ENCODE results near the gene SLC50A1. TPM values are rescaled to one million over a fixed set of nuclear protein-coding genes. Genes with fewer than 3 reads are reported as not detected.

Gene SLC50A1
- total RNA-seq, 1 donor from 2014 or later, result 26.6 TPM

DNA sequence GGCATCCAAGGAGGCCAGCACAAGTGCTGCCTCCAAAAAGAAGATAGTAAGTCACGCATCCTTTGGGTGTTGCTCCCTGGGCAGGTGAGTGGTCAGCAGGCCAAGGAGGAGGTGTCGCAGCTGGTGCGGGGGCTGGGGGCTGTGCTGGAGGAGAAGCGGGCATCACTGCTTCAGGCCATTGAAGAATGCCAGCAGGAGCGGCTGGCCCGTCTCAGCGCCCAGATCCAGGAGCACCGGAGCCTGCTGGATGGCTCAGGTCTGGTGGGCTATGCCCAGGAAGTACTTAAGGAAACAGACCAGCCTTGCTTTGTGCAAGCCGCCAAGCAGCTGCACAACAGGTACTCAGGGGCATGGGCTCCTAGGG lies 42.2 kb downstream of the SLC50A1 start:
- peaks cover 10% of the 10 kb centered on the region for H3K36me3 ChIP-seq (ENCODE audit: control insufficient read depth, insufficient read depth, low read length)
- DNase-seq (ENCODE audit: low read depth), result no peak
- TF ChIP-seq, protein P1, sequence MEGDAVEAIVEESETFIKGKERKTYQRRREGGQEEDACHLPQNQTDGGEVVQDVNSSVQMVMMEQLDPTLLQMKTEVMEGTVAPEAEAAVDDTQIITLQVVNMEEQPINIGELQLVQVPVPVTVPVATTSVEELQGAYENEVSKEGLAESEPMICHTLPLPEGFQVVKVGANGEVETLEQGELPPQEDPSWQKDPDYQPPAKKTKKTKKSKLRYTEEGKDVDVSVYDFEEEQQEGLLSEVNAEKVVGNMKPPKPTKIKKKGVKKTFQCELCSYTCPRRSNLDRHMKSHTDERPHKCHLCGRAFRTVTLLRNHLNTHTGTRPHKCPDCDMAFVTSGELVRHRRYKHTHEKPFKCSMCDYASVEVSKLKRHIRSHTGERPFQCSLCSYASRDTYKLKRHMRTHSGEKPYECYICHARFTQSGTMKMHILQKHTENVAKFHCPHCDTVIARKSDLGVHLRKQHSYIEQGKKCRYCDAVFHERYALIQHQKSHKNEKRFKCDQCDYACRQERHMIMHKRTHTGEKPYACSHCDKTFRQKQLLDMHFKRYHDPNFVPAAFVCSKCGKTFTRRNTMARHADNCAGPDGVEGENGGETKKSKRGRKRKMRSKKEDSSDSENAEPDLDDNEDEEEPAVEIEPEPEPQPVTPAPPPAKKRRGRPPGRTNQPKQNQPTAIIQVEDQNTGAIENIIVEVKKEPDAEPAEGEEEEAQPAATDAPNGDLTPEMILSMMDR (IDR thresholded peaks at IDR 0.05; ENCODE audit: insufficient read depth, low read length, poor library complexity, severe bottlenecking), result no peak
- H3K27me3 ChIP-seq (ENCODE audit: control insufficient read depth, insufficient read depth, low read length), result no peaks in the 10 kb centered on the region
- H3K4me3 ChIP-seq (ENCODE audit: low read depth, low read length), result no peak overlapping the region

DNA sequence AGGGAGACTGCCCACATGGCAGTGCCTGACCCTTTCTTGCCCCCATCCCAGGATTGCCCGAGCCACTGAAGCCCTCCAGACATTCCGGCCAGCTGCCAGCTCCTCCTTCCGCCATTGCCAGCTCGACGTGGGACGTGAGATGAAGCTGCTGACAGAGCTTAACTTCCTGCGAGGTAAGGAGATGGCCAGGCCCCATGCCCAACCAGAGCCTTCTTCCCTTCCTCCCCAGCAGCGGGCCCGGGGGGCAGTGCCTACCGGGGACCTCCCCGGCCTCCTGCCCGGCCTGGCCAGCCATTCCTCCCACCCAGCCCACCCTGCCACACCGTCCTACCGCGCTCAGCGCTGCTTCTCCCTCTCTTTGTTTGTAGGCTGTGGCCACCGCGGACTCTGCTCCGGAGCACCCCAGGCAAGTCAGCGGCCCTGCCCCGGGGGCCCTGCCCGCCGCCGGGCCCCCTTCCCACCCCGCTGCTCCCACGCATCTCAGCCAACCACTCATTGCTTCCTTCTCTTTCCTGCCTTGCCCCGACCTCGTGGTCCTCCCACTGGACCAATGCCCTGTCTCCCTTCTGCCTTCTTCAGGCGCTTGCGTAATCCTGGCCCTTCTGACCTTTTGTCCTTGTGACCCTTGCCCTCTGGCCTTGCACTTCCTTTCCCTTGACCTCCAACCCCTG lies 42.9 kb downstream of the SLC50A1 start:
- no peak for DNase-seq (ENCODE audit: low read depth)
- Histone ChIP-seq H3K4me3 (ENCODE audit: low read depth, low read length) (no peak overlapping the region), H3K36me3 (ENCODE audit: control insufficient read depth, insufficient read depth, low read length) (peaks cover 10% of the 10 kb centered on the region), H3K27me3 (ENCODE audit: control insufficient read depth, insufficient read depth, low read length) (no peaks in the 10 kb centered on the region)
- TF ChIP-seq, protein P1 (IDR thresholded peaks at IDR 0.05; ENCODE audit: insufficient read depth, low read length, poor library complexity, severe bottlenecking), result no peak

DNA sequence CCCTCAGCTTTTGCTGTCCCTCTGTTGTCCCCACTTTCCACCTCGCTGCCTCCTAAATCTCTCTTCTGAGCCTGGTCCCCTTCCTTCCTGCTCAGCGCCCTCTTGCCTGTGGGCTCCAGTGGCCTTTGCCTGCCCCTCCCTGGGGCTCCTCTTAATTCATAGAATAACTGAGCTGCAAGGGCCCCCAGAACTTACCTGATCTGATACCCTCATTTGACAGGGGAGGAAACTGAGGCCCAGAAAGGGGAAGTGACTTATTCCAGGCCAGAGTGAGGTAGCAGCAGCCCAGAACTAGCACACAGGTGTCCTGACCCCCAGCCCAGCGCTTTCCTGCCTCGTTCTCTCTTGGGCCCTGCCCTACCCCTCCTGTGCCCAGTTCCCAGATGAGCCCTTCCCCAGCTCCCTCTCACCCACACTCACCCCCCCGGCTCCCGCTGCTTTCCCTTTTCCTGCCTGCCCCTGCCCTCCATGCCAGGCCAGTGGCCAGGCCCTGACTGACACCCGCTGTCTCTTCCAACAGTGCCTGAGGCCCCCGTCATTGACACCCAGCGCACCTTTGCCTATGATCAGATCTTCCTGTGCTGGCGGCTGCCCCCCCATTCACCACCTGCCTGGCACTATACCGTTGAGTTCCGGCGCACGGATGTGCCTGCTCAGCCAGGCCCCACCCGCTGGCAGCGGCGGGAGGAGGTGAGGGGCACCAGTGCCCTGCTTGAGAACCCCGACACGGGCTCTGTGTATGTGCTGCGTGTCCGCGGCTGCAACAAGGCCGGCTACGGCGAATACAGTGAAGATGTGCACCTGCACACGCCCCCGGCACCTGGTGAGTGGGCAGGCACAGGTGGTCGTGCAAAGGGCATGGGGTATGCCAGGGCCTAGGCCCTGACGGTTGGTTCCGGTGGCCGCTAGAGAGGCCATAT lies 43.7 kb downstream of the SLC50A1 start:
- TF ChIP-seq, protein P1 (IDR thresholded peaks at IDR 0.05; ENCODE audit: insufficient read depth, low read length, poor library complexity, severe bottlenecking), result no peak

DNA sequence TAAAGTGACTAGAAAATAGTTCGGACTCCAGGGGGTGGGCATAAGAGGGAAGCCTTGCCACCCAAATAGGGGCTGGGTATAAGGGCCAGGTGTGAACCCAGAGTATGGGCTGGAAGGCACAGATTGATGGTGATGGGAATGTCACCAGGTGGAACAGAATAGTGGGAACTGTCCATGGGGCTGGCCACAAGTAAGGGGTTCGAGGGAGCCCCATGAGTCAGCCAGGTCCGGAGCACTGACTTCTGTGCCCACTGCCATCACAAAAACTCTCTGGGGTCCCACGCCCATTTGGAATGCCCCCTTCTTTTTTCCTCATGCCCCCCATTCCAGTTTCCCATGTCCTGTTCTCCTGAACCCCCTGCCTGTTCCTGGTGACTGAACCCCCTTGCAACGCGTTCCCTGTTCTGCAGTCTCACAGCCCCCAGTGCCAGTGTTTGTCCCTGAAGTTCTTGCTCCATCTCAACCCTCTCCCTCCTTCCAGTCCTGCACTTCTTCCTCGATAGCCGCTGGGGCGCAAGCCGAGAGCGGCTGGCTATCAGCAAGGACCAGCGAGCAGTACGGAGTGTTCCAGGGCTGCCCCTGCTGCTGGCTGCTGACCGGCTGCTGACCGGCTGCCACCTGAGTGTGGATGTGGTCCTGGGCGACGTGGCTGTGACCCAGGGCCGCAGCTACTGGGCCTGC lies 45.9 kb downstream of the SLC50A1 start:
- DNase-seq (ENCODE audit: low read depth), result no peak
- Histone ChIP-seq H3K4me3 (ENCODE audit: low read depth, low read length) (no peak overlapping the region), H3K36me3 (ENCODE audit: control insufficient read depth, insufficient read depth, low read length) (peaks cover 11% of the 10 kb centered on the region), H3K27me3 (ENCODE audit: control insufficient read depth, insufficient read depth, low read length) (no peaks in the 10 kb centered on the region)
- TF ChIP-seq, protein P1 (IDR thresholded peaks at IDR 0.05; ENCODE audit: insufficient read depth, low read length, poor library complexity, severe bottlenecking), result no peak

More for the DNA sequence above, 43.7 kb downstream of the SLC50A1 start:
- DNase-seq (ENCODE audit: low read depth), result no peak
- peaks cover 11% of the 10 kb centered on the region for H3K36me3 ChIP-seq (ENCODE audit: control insufficient read depth, insufficient read depth, low read length)
- H3K4me3 ChIP-seq (ENCODE audit: low read depth, low read length), result no peak overlapping the region
- no peaks in the 10 kb centered on the region for H3K27me3 ChIP-seq (ENCODE audit: control insufficient read depth, insufficient read depth, low read length)

DNA sequence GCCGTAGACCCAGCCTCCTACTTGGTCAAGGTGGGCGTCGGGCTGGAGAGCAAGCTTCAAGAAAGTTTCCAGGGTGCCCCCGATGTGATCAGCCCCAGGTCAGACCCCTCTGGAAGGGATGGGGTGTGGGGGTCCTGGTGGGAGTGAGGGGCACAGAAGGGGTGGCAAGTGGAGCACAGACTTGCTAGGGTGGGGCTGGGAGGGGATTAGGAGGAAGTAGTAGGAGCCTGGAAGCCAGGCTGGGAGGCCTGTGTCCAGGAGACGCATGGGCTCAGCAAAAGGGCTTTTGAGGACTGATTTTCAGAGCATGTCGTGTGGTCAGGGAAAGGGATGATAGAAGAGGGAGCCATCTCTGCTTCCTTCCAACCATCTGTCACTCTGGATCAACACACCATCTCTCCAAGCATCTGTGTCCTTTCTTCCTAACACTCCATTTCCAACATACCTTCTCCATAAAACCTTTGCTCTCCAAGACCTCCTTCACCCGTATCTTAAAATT lies 46.4 kb downstream of the SLC50A1 start:
- TF ChIP-seq, protein P1 (IDR thresholded peaks at IDR 0.05; ENCODE audit: insufficient read depth, low read length, poor library complexity, severe bottlenecking), result no peak
- peaks cover 10% of the 10 kb centered on the region for H3K36me3 ChIP-seq (ENCODE audit: control insufficient read depth, insufficient read depth, low read length)
- no peak for DNase-seq (ENCODE audit: low read depth)
- no peaks in the 10 kb centered on the region for H3K27me3 ChIP-seq (ENCODE audit: control insufficient read depth, insufficient read depth, low read length)
- no peak overlapping the region for H3K4me3 ChIP-seq (ENCODE audit: low read depth, low read length)
